IMR-90 (cell line): Measurements from ENCODE around the gene PRAME. TPM values are rescaled to one million over a fixed set of nuclear protein-coding genes. Genes with fewer than 3 reads are reported as not detected.

Source experiments
- ATAC-seq: fragments of 200-7000 bp; cut with Tn5 transposase; 2 replicates; pipeline ENCODE4 v1.9.1; 2020; ENCODE audit warnings: low read depth, mild to moderate bottlenecking, moderate library complexity
- BruUV-seq: library from RNA; stranded (reverse); fragments of 400-500 nt; replicated peaks from 2 replicates; lab custom pipeline; 2021; lab: Mats Ljungman, UMichigan
- CTCF ChIA-PET: fragments of 300-600 bp; formaldehyde crosslinking; extraction: SDS; loops from one replicate; lab custom pipeline; 2021; ENCODE audit warnings: antibody characterized with exemption; lab: Yijun Ruan, JAX
- POLR2A ChIA-PET: fragments of 300-600 bp; sonication (Branson Sonifier 250); formaldehyde crosslinking; loops from one replicate; lab custom pipeline; 2022; ENCODE audit warnings: antibody characterized with exemption; ENCODE audit not compliant: unreplicated experiment; lab: Charles Lee
- DNase-seq: peaks from one replicate; pipeline ENCODE4 v3.0.0; 2013
- H2AFZ ChIP-seq: replicated peaks from 2 replicates; pipeline ENCODE3; 2013; ENCODE audit warnings: low read length, mild to moderate bottlenecking; ENCODE audit not compliant: poor library complexity
- H2AK5ac ChIP-seq: 2 replicates; pipeline ENCODE4 v1.6.1; 2013; ENCODE audit warnings: low read depth, low read length, inconsistent platforms
- H2AK9ac ChIP-seq: replicated peaks from 2 replicates; pipeline ENCODE3; 2013; ENCODE audit warnings: mild to moderate bottlenecking, low read depth, low read length, moderate library complexity; ENCODE audit not compliant: poor library complexity
- H2BK120ac ChIP-seq: 2 replicates; pipeline ENCODE4 v1.6.1; 2013; ENCODE audit warnings: low read depth, low read length, inconsistent platforms
- H2BK15ac ChIP-seq: 3 replicates; pipeline ENCODE4 v1.6.1; 2013; ENCODE audit warnings: low read depth, low read length, inconsistent platforms
- H2BK20ac ChIP-seq: 2 replicates; pipeline ENCODE4 v1.6.1; 2013; ENCODE audit warnings: low read depth, mild to moderate bottlenecking, inconsistent platforms, low read length, moderate library complexity
- H2BK5ac ChIP-seq: 2 replicates; pipeline ENCODE4 v1.6.1; 2013; ENCODE audit warnings: mild to moderate bottlenecking, low read depth, low read length, inconsistent platforms; ENCODE audit not compliant: poor library complexity, severe bottlenecking
- H3K14ac ChIP-seq: replicated peaks from 2 replicates; pipeline ENCODE4 v1.6.1; 2013; ENCODE audit warnings: low read depth, low read length, inconsistent platforms
- H3K18ac ChIP-seq: 2 replicates; pipeline ENCODE4 v1.6.1; 2013; ENCODE audit warnings: low read depth, low read length, control low read depth
- H3K23ac ChIP-seq: 2 replicates; pipeline ENCODE4 v1.6.1; 2013; ENCODE audit warnings: low read depth, low read length, inconsistent platforms
- H3K27ac ChIP-seq: 2 replicates; pipeline ENCODE4 v1.5.1; 2013; ENCODE audit warnings: mild to moderate bottlenecking, control low read depth, low read length; ENCODE audit not compliant: insufficient read depth
- H3K27me3 ChIP-seq: 2 replicates; pipeline ENCODE4 v1.6.1; 2013; ENCODE audit warnings: low read length; ENCODE audit not compliant: control insufficient read depth, insufficient read depth
- H3K36me3 ChIP-seq: 2 replicates; pipeline ENCODE4 v1.6.1; 2013; ENCODE audit warnings: low read length, mixed read lengths; ENCODE audit not compliant: control insufficient read depth, insufficient read depth
- H3K4ac ChIP-seq: 2 replicates; pipeline ENCODE4 v1.6.1; 2013; ENCODE audit warnings: low read depth, low read length, inconsistent platforms
- H3K4me1 ChIP-seq: 2 replicates; pipeline ENCODE4 v1.6.1; 2013; ENCODE audit warnings: low read length, mixed read lengths; ENCODE audit not compliant: control insufficient read depth, insufficient read depth
- H3K4me2 ChIP-seq: 2 replicates; pipeline ENCODE4 v1.6.1; 2013; ENCODE audit warnings: low read depth, mild to moderate bottlenecking, control low read depth, low read length, moderate library complexity
- H3K4me3 ChIP-seq: 2 replicates; pipeline ENCODE4 v1.5.1; 2013; ENCODE audit warnings: low read depth, mild to moderate bottlenecking, control low read depth, low read length, moderate library complexity; ENCODE audit not compliant: insufficient read depth
- H3K56ac ChIP-seq: 2 replicates; pipeline ENCODE4 v1.6.1; 2013; ENCODE audit warnings: low read length, inconsistent platforms; ENCODE audit not compliant: insufficient read depth; ENCODE audit errors: extremely low read depth
- H3K79me1 ChIP-seq, 2 experiments: 2 replicates each; pipeline ENCODE4 v1.6.1; 2013; ENCODE audit warnings: low read length in 2 of 2, inconsistent platforms in 1 of 2, low read depth in 1 of 2
- H3K9ac ChIP-seq: 2 replicates; pipeline ENCODE4 v1.6.1; 2013; ENCODE audit warnings: low read depth, low read length, control low read depth
- H3K9me1 ChIP-seq: 2 replicates; pipeline ENCODE4 v1.6.1; 2013; ENCODE audit warnings: low read length, inconsistent platforms; ENCODE audit not compliant: insufficient read depth
- H3K9me3 ChIP-seq: 2 replicates; pipeline ENCODE4 v1.6.1; 2013; ENCODE audit warnings: low read length; ENCODE audit not compliant: control insufficient read depth, insufficient read depth
- H4K20me1 ChIP-seq: 2 replicates; pipeline ENCODE4 v1.6.1; 2013; ENCODE audit warnings: low read length, inconsistent platforms; ENCODE audit not compliant: insufficient read depth
- H4K5ac ChIP-seq: 2 replicates; pipeline ENCODE4 v1.6.1; 2013; ENCODE audit warnings: mild to moderate bottlenecking, low read depth, low read length, control low read depth
- H4K8ac ChIP-seq, 2 experiments: 2 replicates each; pipeline ENCODE4 v1.6.1; 2013; ENCODE audit warnings: low read depth in 2 of 2, low read length in 2 of 2, control low read depth in 1 of 2, inconsistent platforms in 1 of 2
- H4K91ac ChIP-seq: 2 replicates; pipeline ENCODE4 v1.6.1; 2013; ENCODE audit warnings: low read depth, low read length, inconsistent platforms; ENCODE audit not compliant: insufficient read depth
- BHLHE40 ChIP-seq: fragments of 150-350 bp; IDR thresholded peaks from 2 replicates; pipeline ENCODE4 v1.6.1; 2016; ENCODE audit warnings: mild to moderate bottlenecking, low read depth, low read length
- CEBPB ChIP-seq: IDR thresholded peaks from 2 replicates; pipeline ENCODE4 v1.6.1; 2012; ENCODE audit warnings: low read depth, low read length, improper control_type of control experiment
- CHD1 ChIP-seq: IDR thresholded peaks from 2 replicates; pipeline ENCODE4 v1.6.1; 2012; ENCODE audit warnings: low read depth, low read length, improper control_type of control experiment
- CTCF ChIP-seq: conservative IDR thresholded peaks from 2 replicates; pipeline ENCODE4 v1.5.1; 2012; ENCODE audit warnings: mild to moderate bottlenecking, low read depth, low read length, improper control_type of control experiment
- ELK1 ChIP-seq: fragments of 150-350 bp; IDR thresholded peaks from 2 replicates; pipeline ENCODE4 v1.6.1; 2016; ENCODE audit warnings: low read depth, mild to moderate bottlenecking, low read length, moderate library complexity, borderline replicate concordance
- FOS ChIP-seq: fragments of 150-350 bp; IDR thresholded peaks from 2 replicates; pipeline ENCODE4 v1.6.1; 2016; ENCODE audit warnings: low read depth, low read length
- MAFK ChIP-seq: IDR thresholded peaks from 2 replicates; pipeline ENCODE4 v1.6.1; 2012; ENCODE audit warnings: low read depth, low read length, improper control_type of control experiment
- MAZ ChIP-seq: IDR thresholded peaks from 2 replicates; pipeline ENCODE4 v1.6.1; 2012; ENCODE audit warnings: low read depth, mild to moderate bottlenecking, low read length, improper control_type of control experiment, moderate library complexity, borderline replicate concordance
- MXI1 ChIP-seq: IDR thresholded peaks from 2 replicates; pipeline ENCODE4 v1.6.1; 2012; ENCODE audit warnings: low read depth, mild to moderate bottlenecking, low read length, moderate library complexity, borderline replicate concordance
- NFE2L2 ChIP-seq: fragments of 150-350 bp; IDR thresholded peaks from 2 replicates; pipeline ENCODE4 v1.6.1; 2016; ENCODE audit warnings: low read depth, mild to moderate bottlenecking, low read length
- POLR2A ChIP-seq: IDR thresholded peaks from 2 replicates; pipeline ENCODE4 v1.6.1; 2012; ENCODE audit warnings: mild to moderate bottlenecking, low read depth, low read length
- RAD21 ChIP-seq: IDR thresholded peaks from 2 replicates; pipeline ENCODE4 v1.6.1; 2012; ENCODE audit warnings: low read length, improper control_type of control experiment
- RCOR1 ChIP-seq: IDR thresholded peaks from 2 replicates; pipeline ENCODE4 v1.6.1; 2012; ENCODE audit warnings: mild to moderate bottlenecking, low read length, improper control_type of control experiment; ENCODE audit not compliant: insufficient replicate concordance
- RFX5 ChIP-seq: IDR thresholded peaks from 2 replicates; pipeline ENCODE4 v1.8.0; 2012; ENCODE audit warnings: low read depth, mild to moderate bottlenecking, low read length, moderate library complexity
- SMC3 ChIP-seq: fragments of 150-350 bp; IDR thresholded peaks from 2 replicates; pipeline ENCODE4 v1.6.1; 2016; ENCODE audit warnings: low read depth, mild to moderate bottlenecking, antibody characterized with exemption, low read length, moderate library complexity
- USF2 ChIP-seq: fragments of 150-350 bp; IDR thresholded peaks from 2 replicates; pipeline ENCODE4 v1.6.1; 2017; ENCODE audit warnings: mild to moderate bottlenecking, antibody characterized with exemption, low read length, low read depth
- WGBS, 2 experiments: methylation state at CpG; one replicate each; pipeline versions ENCODE4 v1.1.5 to v1.1.7; 2013; ENCODE audit warnings: missing lambda C conversion rate in 2 of 2; ENCODE audit not compliant: insufficient read length in 1 of 2; ENCODE audit errors: extremely low coverage in 2 of 2; 5-methylcytosine and 5-hydroxymethylcytosine counted together
- dilution Hi-C: fragments of 300-500 bp; cut with HindIII; formaldehyde crosslinking; loops from one replicate; pipeline ENCODE4 v1.14.3; 2018; ENCODE audit warnings: low sequenced_read_pairs; ENCODE audit not compliant: unreplicated experiment
- in situ Hi-C: fragments of 300-500 bp; cut with MboI; formaldehyde crosslinking; loops from 3 replicates; pipeline ENCODE4 v1.14.3; 2019; ENCODE audit warnings: low sequenced_read_pairs, inconsistent platforms, mixed read lengths
- intact Hi-C: fragments of 100-400 bp; cut with micrococcal nuclease; formaldehyde crosslinking; loops from 2 replicates; pipeline ENCODE4 v1.10.0; 2022
- polyA plus RNA-seq, 3 experiments: library from polyadenylated mRNA; depleted of rRNA; stranded (reverse); fragments of >200 nt; gene quantifications; 2 replicates each; pipeline ENCODE4 v1.2.3, GENCODE V29; 2012; ENCODE audit warnings: low replicate concordance in 1 of 3
- total RNA-seq: library from RNA; depleted of rRNA; stranded (reverse); fragments of >200 nt; gene quantifications from 2 replicates; pipeline ENCODE4 v1.2.3, GENCODE V29; 2012

PRAME gene
- total and polyA plus RNA-seq, 2 of the 4 experiments (the other 2 are of a cell fraction): not detected

GRCh38 chr22:22538226-22538989, 20.7 kb downstream of the PRAME start:
- H3K56ac ChIP-seq: no peak overlapping the region
- H3K4ac ChIP-seq: no peak overlapping the region
- no peak overlapping the region for H2AK9ac ChIP-seq
- in situ Hi-C loops (no loop called here), intact Hi-C loops (no loop called here), dilution Hi-C loops (no loop called here)
- no peak overlapping the region for H3K27ac ChIP-seq
- no peaks in the 10 kb centered on the region for H4K20me1 ChIP-seq
- H3K4me1 ChIP-seq: no peaks in the 10 kb centered on the region
- no peak overlapping the region for H4K91ac ChIP-seq
- WGBS, 2 experiments: no CpG with 5 or more reads among the region's 7 CpGs
- no peak overlapping the region for H4K5ac ChIP-seq
- H2BK5ac ChIP-seq: no peak overlapping the region
- H3K9ac ChIP-seq: no peak overlapping the region
- H3K14ac ChIP-seq: no peak overlapping the region
- no peak overlapping the region for H2BK15ac ChIP-seq
- ChIA-PET POLR2A (no interaction called here), CTCF (no interaction called here)
- no peak overlapping the region for H3K18ac ChIP-seq
- H3K27me3 ChIP-seq: no peaks in the 10 kb centered on the region
- no peak for DNase-seq
- TF ChIP-seq CEBPB (no peak), SMC3 (no peak), MAZ (no peak), RCOR1 (no peak), POLR2A (no peak), CHD1 (no peak), CTCF (no peak), ELK1 (no peak), RFX5 (no peak), MAFK (no peak), RAD21 (no peak), MXI1 (no peak), NFE2L2 (no peak), USF2 (no peak), BHLHE40 (no peak), FOS (no peak)
- H2AK5ac ChIP-seq: no peak overlapping the region
- H3K9me3 ChIP-seq: no peaks in the 10 kb centered on the region
- H2BK20ac ChIP-seq: no peak overlapping the region
- ATAC-seq: no peak
- no peak overlapping the region for H2AFZ ChIP-seq
- H3K23ac ChIP-seq: no peak overlapping the region
- H3K4me3 ChIP-seq: no peak overlapping the region
- H3K36me3 ChIP-seq: no peaks in the 10 kb centered on the region
- no TSS peak for BruUV-seq
- H4K8ac ChIP-seq: no peak overlapping the region
- H2BK120ac ChIP-seq: no peak overlapping the region
- no peaks in the 10 kb centered on the region for H3K79me1 ChIP-seq
- H3K9me1 ChIP-seq: no peaks in the 10 kb centered on the region
- H3K4me2 ChIP-seq: no peak overlapping the region
